HG03432 (cell line): Measurements from ENCODE around the gene INPP5A.

Source experiments
- ATAC-seq: cut with Tn5 transposase; IDR thresholded peaks from one replicate; pipeline ENCODE4 v1.9.1; 2021; ENCODE audit warnings: mild to moderate bottlenecking, moderate library complexity; ENCODE audit not compliant: unreplicated experiment

The INPP5A gene

DNA sequence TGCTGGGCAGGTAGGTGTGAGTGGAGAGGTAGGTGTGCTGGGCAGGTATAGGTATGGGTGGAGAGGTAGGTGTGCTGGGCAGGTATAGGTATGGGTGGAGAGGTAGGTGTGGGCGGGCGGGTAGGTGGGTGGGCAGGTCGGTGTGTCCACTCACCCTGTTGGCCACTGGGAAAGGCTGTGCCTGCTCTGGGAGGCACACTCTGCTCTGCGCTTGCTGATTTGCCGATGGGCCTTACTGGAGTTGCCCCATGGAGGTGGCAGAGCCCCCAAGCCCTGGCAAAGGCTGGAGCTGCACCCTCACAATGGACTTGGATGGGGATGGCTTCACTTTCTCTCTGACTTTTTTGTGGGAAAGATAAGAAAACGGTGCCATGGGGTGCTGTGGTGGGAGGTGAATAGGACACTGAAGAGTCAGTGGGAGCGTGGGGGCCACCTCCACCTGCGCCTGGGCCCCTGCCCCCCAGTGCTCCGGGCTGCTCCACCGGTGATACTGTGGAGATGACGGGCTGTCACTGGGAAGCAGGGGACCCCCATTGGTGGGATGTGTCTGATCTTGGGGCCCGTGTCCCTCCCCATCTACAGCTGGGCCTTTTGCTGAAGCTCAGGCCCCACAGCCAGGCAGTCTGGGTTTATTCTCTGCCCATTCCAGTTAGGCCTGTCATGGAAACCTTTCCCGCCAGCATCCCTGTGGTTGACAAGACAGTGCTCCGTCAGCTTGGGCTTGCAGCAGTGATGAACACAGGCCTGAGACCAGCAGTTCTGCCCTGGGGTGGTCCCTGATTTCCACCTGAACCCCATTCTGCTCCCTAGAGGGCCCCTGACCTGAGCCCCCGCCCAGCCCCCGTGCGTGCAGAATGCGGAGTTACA lies 173.4 kb downstream of the INPP5A start:
- no peak for ATAC-seq

- ATAC-seq = no peak
These were observed 174.1 kb downstream of the INPP5A start for GRCh38 chr10:132711613-132712121.

GRCh38 chr10:132712291-132712690 lies 174.7 kb downstream of the INPP5A start:
- no peak for ATAC-seq

DNA sequence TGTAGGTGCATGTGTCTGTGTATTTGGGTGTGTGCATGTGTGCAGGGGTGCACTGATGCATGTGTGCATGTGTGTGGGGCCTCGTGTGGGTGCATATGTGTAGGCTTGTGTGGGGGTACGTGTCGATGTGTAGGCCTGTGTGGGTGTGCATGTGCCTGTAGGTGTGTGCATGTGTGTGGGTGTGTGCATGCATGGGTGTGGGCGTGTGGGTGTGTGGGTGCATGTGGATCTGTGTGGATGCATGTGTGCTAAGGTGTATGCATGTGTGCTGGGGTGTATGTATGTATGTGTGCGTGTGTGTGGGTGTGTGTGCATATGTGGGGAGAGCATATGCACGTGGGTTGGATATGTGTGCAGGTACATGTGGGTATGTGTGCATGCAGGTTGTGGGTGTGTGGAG lies 175.2 kb downstream of the INPP5A start:
- no peak for ATAC-seq

DNA sequence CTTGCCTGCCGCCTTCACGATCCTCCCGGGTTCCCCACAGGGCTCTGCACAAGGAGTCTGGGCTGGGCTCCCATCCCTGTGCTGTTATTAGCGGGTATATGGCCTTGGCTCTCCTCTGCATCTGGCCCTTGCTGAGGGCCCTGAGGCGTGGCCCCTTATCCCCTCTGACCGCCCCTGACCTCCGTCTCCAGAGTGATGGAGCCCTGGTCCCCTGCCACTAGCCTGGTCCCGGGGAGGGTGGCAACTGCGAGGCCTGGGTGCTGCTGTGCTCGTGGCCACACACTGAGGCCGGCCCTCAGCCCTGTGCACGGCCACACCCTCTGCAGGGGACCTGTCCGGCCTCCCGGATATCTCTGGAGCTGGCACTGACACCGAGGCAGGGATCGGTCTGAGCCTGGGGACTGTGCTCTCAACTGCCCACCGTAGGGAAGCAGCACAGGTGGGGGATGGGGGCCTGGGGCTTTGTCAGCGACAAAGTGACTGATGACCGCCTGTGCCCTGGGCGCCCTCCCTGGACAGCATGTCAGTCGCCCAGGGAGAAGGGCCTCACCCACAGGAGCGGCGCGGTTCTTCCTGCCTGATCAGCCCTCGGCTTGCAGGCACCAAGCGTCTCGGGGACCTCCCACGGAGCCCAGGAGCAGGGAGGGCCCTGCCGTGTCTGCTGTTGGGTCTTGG lies 176.0 kb downstream of the INPP5A start:
- no peak for ATAC-seq

DNA sequence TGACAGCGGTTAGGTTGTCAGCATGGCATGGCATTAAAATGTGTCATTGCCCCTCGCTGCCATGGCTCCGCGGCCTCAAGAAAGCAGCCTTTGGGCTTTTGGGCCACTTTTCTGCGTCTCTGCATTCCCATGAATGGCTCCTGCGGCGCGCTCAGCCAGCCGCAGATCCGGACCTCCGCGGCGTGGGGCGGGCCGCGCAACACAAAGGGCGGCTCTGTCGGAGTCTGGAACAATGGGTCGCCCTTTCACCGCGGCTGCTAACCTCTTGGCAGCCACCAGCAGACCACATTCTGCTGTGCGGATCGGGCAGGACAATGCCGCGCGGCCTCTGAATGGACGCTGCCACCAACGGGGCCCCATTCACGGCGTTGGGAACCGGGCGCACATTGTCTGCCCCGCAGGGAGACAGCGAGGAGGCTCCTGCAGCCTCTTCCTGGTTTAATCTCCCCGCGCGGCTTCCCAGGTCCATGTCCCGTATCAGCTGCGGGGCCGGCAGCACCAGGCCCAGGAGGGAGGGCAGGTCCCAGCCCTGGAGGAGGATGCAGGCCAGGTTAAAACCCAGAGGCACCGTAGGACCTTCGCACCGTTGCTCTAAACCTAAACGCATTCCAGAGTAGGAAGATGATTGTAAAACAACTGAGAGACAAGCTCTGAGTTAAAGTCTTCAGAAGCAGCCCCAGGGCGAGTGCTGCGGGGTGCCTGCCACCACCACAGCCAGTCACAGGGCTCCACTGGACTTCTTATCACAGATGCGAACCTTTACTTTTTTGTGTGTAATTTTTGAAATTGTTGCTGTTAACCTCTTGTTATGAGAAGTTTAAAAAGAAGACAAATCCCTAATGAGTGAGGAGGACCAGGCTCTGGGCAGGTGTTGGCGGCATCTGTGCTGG lies 176.8 kb downstream of the INPP5A start:
- ATAC-seq = no peak

- ATAC-seq = no peak
These were observed 177.6 kb downstream of the INPP5A start for GRCh38 chr10:132714986-132715775.

DNA sequence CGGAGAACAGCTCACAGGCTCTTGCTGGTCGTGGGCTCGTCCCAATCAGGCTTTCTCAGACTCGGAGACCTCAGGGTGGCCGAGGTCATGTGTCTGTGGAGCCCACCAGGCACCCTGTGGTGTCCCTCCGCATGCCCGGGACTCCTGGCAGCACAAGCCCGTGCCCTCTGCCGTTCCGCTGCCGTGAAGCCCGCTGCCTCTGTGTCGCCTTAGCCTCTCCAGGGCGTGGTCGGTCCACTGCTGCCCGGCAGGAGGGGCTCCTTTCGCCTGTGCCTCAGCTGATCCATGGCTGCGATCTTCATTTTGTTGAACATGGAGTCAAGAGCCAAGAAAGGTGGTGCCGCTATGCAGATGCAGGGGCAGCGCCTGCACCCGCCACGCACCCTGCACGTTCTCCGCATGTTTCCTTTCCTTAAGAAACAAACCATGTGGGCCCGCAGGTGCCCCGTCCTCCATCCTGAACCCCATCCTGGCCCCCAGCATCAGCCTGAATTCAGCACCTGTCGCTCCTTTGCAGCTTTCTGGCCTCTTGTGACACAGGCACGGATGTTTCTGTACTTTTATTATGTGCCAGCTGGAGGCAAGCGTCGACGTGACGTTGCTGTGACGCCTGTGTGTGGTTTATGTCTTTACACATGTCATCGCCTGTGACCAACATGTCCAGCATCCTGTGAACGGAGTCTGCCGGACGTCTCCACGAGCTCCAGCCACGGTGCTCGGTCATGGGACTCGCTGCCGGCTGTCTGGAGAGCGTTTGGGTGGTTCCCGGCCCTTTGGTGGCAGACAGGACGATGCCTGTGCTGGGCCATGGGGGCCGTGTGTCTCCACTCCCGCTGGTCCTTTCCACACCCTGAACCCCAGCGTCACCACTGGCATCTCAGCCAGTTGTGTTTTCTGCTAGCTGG lies 178.4 kb downstream of the INPP5A start:
- no peak for ATAC-seq

DNA sequence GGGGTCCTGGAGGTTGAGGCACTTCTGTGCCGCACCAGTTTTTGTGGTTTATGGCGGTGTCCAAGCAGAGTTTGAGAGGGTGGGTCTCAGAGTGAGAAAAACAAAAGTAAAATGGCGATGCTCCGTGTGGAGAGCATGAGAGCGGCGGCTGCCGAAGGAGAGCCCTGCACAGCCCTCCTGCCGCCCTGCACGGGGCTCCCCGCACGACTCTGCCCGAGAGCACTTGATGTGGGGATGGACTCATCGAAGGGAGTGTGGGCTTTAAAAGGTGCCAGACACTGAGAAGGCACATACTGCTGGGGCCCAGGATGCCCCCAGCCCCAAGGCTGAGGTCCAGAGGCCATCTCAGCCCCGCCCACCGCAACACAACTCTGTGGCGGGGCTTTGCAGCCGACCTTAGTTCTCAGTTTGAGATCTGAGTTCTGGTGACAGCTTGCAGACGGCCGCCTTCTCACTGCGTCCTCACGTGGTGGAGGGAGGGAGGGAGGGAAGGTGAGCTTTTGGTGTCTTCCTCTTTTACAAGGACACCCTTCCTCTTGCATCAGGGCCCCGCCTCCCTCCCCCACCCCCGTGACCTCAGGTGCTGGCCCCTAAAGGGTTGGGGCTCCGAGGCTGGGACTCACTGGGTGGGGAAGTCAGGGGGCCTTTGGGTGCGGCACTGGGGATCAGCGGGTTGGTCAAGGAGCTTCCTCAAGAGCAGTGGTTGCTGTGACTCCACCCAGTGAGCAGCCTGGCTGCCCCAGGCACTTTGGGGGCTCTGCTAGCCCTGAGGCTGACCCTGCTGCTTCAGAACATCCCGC lies 179.3 kb downstream of the INPP5A start:
- no peak for ATAC-seq

DNA sequence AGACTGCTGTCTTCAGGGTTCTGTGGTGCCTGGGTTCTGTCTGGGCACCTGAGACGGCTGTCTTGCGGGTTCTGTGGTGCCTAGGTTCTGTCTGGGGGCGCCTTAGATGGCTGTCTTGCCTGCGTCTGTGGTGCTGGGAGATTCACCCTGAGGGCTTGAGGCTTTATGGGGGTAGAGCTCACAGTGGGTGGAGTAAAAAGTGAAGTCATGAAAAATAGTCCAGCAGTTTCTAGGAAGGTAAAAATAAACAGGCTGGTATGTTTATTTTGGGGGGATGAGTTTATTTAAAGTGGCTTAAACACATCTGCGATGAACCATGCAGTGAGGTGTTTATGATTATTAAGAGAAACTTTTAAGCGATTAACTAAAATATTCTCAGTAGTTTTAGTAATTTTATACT lies 184.1 kb downstream of the INPP5A start:
- ATAC-seq = no peak

- no peak for ATAC-seq
These were observed 185.1 kb downstream of the INPP5A start for GRCh38 chr10:132722394-132723329.

- ATAC-seq = no peak
These were observed 185.9 kb downstream of the INPP5A start for GRCh38 chr10:132723330-132723970.

DNA sequence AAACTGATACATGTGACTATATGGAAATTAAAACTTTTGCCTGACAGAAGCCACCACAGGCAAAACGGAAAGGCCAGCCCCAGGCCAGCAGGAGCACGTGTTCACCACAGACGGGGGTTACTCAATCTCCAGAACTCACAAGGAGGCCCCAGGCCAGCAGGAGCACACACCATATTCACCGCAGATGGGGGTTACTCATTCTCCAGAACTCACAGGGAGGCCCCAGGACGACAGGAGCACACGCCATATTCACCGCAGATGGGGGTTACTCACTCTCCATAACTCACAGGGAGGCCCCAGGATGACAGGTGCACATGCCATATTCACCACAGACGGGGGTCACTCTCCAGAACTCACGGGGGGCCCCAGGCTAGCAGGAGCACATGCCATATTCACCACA lies 186.9 kb downstream of the INPP5A start:
- no peak for ATAC-seq

DNA sequence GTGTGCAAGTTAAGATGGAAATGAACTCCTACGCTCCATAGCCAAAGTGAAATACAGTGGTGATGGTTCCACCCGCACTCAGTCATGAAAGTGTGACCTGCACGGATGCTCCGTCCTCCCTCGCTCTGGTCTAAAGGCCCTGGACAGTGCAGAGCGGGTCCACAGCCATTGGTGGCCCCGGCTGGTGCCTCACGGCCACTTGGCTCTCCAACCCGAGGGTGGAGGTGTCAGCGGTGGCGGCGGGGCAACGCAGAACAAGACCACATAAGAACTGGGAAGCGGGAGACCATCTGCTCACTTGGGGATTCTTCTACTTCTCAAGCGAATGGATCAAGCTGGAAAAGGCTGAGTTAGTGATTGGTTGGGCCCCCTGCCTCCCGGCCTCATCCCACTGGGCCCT lies 187.6 kb downstream of the INPP5A start:
- ATAC-seq = no peak

- ATAC-seq = no peak
These were observed 188.6 kb downstream of the INPP5A start for GRCh38 chr10:132726194-132726593.

DNA sequence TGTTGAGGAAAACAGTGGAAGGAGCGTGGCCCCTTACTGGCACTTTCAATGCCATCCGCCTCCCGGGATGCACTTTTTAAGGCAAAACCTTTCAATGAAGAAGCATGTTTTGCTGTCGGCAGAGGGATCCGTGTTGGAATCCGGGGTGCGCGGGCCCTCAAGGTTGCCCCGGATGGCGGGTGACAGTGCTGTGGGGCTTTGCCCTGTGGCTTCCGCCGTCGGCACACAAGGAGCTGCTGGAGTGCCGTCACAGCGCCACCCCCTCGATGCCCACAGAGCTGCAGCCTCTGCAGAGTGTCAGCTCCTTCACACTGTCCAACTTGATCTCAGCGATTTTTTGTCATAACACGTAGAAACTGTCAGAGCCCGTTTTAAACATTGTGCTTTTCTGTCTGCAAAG lies 189.4 kb downstream of the INPP5A start:
- no peak for ATAC-seq

- ATAC-seq = no peak
These were observed 189.8 kb downstream of the INPP5A start for GRCh38 chr10:132727411-132727810.
